K562 (cell line): ENCODE results near the gene TMC1. TPM values are rescaled to one million over a fixed set of nuclear protein-coding genes. Genes with fewer than 3 reads are reported as not detected.

ENCODE experiments used
- ATAC-seq: fragments of 200-7000 bp; cut with Tn5 transposase; 3 replicates; pipeline ENCODE4 v1.9.1; 2020; ENCODE audit warnings: moderate library complexity
- BruUV-seq: library from RNA; stranded (reverse); fragments of 400-500 nt; replicated peaks from 2 replicates; lab custom pipeline; 2021; lab: Mats Ljungman, UMichigan
- CTCF ChIA-PET: fragments of 300-600 bp; formaldehyde crosslinking; extraction: SDS; loops from one replicate; lab custom pipeline; 2021; ENCODE audit warnings: low intra/inter-chr PET ratio; lab: Yijun Ruan, JAX
- POLR2A ChIA-PET: fragments of 300-600, 350-650 bp; sonication (Branson Sonifier 250); formaldehyde crosslinking; extraction: SDS; loops from one replicate; lab custom pipeline; 2021; ENCODE audit warnings: antibody characterized with exemption, inconsistent platforms; lab: Yijun Ruan, JAX
- DNase-seq, 4 experiments: peaks; one replicate each; pipeline versions ENCODE4 v3.0.0 to v3.0.0-alpha.2; 2011 to 2018; ENCODE audit warnings: low spot score in 3 of 4, mixed read lengths in 3 of 4; ENCODE audit errors: extremely low read depth in 1 of 4
- FAIRE-seq: peaks from 2 replicates; lab custom pipeline; 2011; peaks lifted over from hg19 to GRCh38; lab: Jason Lieb, UNC
- H2AFZ ChIP-seq: 2 replicates; pipeline ENCODE4 v1.6.0; 2011; ENCODE audit warnings: low read depth, low read length, control low read depth, inconsistent platforms
- H3K27ac ChIP-seq: fragments of 200-600 bp; 3 replicates; pipeline ENCODE4 v1.8.0; 2011; ENCODE audit warnings: low read depth, mild to moderate bottlenecking, control low read depth, inconsistent platforms, low read length, moderate library complexity, mixed read lengths; ENCODE audit errors: extremely low read depth
- H3K27me3 ChIP-seq, 2 experiments: fragments of 300-600 bp in 1 of 2; 2 replicates in 1 of 2; 3 replicates in 1 of 2; pipeline versions ENCODE4 v1.6.0 to v1.8.0; 2011; ENCODE audit warnings: inconsistent platforms in 2 of 2, low read length in 2 of 2, mild to moderate bottlenecking in 1 of 2, mixed read lengths in 1 of 2, moderate library complexity in 1 of 2; ENCODE audit not compliant: control insufficient read depth in 2 of 2, insufficient read depth in 2 of 2
- H3K36me3 ChIP-seq: fragments of 300-600 bp; 3 replicates; pipeline ENCODE4 v1.8.0; 2011; ENCODE audit warnings: mild to moderate bottlenecking, low read length, inconsistent platforms; ENCODE audit not compliant: control insufficient read depth, insufficient read depth
- H3K4me1 ChIP-seq, 2 experiments: fragments of 200-600 bp in 1 of 2; replicated peaks in 1 of 2; 2 replicates in 1 of 2; 3 replicates in 1 of 2; pipeline versions ENCODE4 v1.5.1 to v1.8.0; 2011; ENCODE audit warnings: inconsistent platforms in 2 of 2, low read length in 2 of 2, mild to moderate bottlenecking in 1 of 2, mixed read lengths in 1 of 2, moderate library complexity in 1 of 2; ENCODE audit not compliant: control insufficient read depth in 2 of 2, insufficient read depth in 2 of 2
- H3K4me2 ChIP-seq: 2 replicates; pipeline ENCODE4 v1.6.1; 2011; ENCODE audit warnings: low read length, control low read depth, inconsistent platforms, mixed read lengths; ENCODE audit not compliant: insufficient read depth
- H3K4me3 ChIP-seq: fragments of 200-600 bp; sonication (generic), shearing (Covaris generic); 2 replicates; pipeline ENCODE4 v1.5.1; 2016; ENCODE audit warnings: control low read depth, inconsistent platforms
- H3K79me2 ChIP-seq: fragments of 200-600 bp; 3 replicates; pipeline ENCODE4 v1.8.0; 2011; ENCODE audit warnings: low read length, inconsistent platforms; ENCODE audit not compliant: control insufficient read depth, insufficient read depth
- H3K9ac ChIP-seq, 2 experiments: 2 replicates each; pipeline versions ENCODE4 v1.6.0 to v1.6.1; 2011; ENCODE audit warnings: low read depth in 2 of 2, low read length in 2 of 2, control low read depth in 1 of 2, inconsistent platforms in 1 of 2, mild to moderate bottlenecking in 1 of 2, mixed read lengths in 1 of 2; ENCODE audit not compliant: insufficient read depth in 1 of 2
- H3K9me1 ChIP-seq: one replicate; pipeline ENCODE4 v1.6.0; 2011; ENCODE audit warnings: inconsistent platforms, mild to moderate bottlenecking, low read length, moderate library complexity; ENCODE audit not compliant: control insufficient read depth, insufficient read depth
- H3K9me3 ChIP-seq: replicated peaks from 2 replicates; pipeline ENCODE4 v1.5.1; 2011; ENCODE audit warnings: low read depth, low read length, inconsistent platforms; ENCODE audit not compliant: control insufficient read depth, insufficient read depth
- H4K20me1 ChIP-seq: replicated peaks from 2 replicates; pipeline ENCODE4 v1.6.1; 2011; ENCODE audit warnings: low read length, inconsistent platforms, mixed read lengths; ENCODE audit not compliant: control insufficient read depth, insufficient read depth
- MEF2A ChIP-seq: IDR thresholded peaks from 2 replicates; pipeline ENCODE4 v1.6.1; 2011; ENCODE audit warnings: low read depth, mild to moderate bottlenecking, low read length, moderate library complexity; ENCODE audit not compliant: control insufficient read depth
- RBFOX2 ChIP-seq: fragments of 200-400 bp; formaldehyde crosslinking; IDR thresholded peaks from 2 replicates; pipeline ENCODE4 v1.6.1; 2017; ENCODE audit warnings: low read depth, mild to moderate bottlenecking, low read length, moderate library complexity
- TBL1XR1 ChIP-seq, 2 experiments: IDR thresholded peaks; 2 replicates each; pipeline ENCODE4 v1.6.1; 2012; ENCODE audit warnings: improper control_type of control experiment in 2 of 2, low read length in 2 of 2, mild to moderate bottlenecking in 1 of 2
- TRIM25 ChIP-seq: fragments of 450-650 bp; IDR thresholded peaks from 2 replicates; pipeline ENCODE4 v1.7.0; 2016; ENCODE audit warnings: borderline replicate concordance
- ZBTB7A ChIP-seq: IDR thresholded peaks from 2 replicates; pipeline ENCODE4 v1.6.1; 2011; ENCODE audit warnings: low read depth, mild to moderate bottlenecking, low read length, moderate library complexity, borderline replicate concordance; ENCODE audit not compliant: control insufficient read depth
- ZBTB8A ChIP-seq: fragments of 450-650 bp; IDR thresholded peaks from 2 replicates; pipeline ENCODE4 v1.6.1; 2018; ENCODE audit warnings: mild to moderate bottlenecking, moderate library complexity; ENCODE audit not compliant: partially characterized antibody
- ZEB2 ChIP-seq: fragments of 450-650 bp; IDR thresholded peaks from 2 replicates; pipeline ENCODE4 v1.6.1; 2016
- ZNF77 ChIP-seq: fragments of 250-450 bp; sonication (Bioruptor Pico); IDR thresholded peaks from 2 replicates; pipeline ENCODE4 v1.5.0; 2020
- in situ Hi-C: fragments of 300-500 bp; cut with MboI; formaldehyde crosslinking; loops from 4 replicates; pipeline ENCODE4 v1.15.0; 2018; ENCODE audit warnings: inconsistent platforms, mixed read lengths
- intact Hi-C: fragments of 100-400 bp; cut with micrococcal nuclease; formaldehyde crosslinking; loops from 2 replicates; pipeline ENCODE4 v1.14.2; 2022
- polyA plus RNA-seq, 8 experiments: library from polyadenylated mRNA; depleted of rRNA in 4 of 8; stranded (reverse) in 5 of 8; unstranded in 3 of 8; fragments of >200 nt; fragmentation: Nextera tagmentation in 2 of 8; fragmentation: Illumina TruSeq in 1 of 8; extraction: Ambion mirVana in 2 of 8; extraction: Trizol in 1 of 8; gene quantifications; 2 replicates each; pipeline versions ENCODE4 v1.2.1 to v1.2.3, GENCODE V29; 2011 to 2014; ENCODE audit warnings: inconsistent platforms in 1 of 8, missing spikeins in 1 of 8
- total RNA-seq, 7 experiments: library from RNA; depleted of rRNA in 6 of 7; stranded (reverse); fragments of >200 nt in 6 of 7; fragmentation: Illumina TruSeq in 2 of 7; extraction: Trizol in 2 of 7; gene quantifications; 2 replicates each; pipeline versions ENCODE4 v1.2.1 to v1.2.3, GENCODE V29; 2011 to 2021; ENCODE audit warnings: low replicate concordance in 1 of 7
- TF ChIP-seq, protein P1 (sequence below): fragments of 450-650 bp; IDR thresholded peaks from 2 replicates; pipeline ENCODE4 v1.6.1; 2016; ENCODE audit warnings: low read depth
- TF ChIP-seq, protein P2 (sequence below): fragments of 250-450 bp; sonication (Bioruptor Pico); IDR thresholded peaks from 2 replicates; pipeline ENCODE4 v1.5.1; 2021; ENCODE audit warnings: mild to moderate bottlenecking

Gene TMC1
- total and polyA plus RNA-seq, 9 of the 15 experiments (the other 6 are each of a cell fraction or from before 2014, with no cell fraction given), result 0.10 to 0.15 TPM; not detected in 7

- TF ChIP-seq, protein P1, sequence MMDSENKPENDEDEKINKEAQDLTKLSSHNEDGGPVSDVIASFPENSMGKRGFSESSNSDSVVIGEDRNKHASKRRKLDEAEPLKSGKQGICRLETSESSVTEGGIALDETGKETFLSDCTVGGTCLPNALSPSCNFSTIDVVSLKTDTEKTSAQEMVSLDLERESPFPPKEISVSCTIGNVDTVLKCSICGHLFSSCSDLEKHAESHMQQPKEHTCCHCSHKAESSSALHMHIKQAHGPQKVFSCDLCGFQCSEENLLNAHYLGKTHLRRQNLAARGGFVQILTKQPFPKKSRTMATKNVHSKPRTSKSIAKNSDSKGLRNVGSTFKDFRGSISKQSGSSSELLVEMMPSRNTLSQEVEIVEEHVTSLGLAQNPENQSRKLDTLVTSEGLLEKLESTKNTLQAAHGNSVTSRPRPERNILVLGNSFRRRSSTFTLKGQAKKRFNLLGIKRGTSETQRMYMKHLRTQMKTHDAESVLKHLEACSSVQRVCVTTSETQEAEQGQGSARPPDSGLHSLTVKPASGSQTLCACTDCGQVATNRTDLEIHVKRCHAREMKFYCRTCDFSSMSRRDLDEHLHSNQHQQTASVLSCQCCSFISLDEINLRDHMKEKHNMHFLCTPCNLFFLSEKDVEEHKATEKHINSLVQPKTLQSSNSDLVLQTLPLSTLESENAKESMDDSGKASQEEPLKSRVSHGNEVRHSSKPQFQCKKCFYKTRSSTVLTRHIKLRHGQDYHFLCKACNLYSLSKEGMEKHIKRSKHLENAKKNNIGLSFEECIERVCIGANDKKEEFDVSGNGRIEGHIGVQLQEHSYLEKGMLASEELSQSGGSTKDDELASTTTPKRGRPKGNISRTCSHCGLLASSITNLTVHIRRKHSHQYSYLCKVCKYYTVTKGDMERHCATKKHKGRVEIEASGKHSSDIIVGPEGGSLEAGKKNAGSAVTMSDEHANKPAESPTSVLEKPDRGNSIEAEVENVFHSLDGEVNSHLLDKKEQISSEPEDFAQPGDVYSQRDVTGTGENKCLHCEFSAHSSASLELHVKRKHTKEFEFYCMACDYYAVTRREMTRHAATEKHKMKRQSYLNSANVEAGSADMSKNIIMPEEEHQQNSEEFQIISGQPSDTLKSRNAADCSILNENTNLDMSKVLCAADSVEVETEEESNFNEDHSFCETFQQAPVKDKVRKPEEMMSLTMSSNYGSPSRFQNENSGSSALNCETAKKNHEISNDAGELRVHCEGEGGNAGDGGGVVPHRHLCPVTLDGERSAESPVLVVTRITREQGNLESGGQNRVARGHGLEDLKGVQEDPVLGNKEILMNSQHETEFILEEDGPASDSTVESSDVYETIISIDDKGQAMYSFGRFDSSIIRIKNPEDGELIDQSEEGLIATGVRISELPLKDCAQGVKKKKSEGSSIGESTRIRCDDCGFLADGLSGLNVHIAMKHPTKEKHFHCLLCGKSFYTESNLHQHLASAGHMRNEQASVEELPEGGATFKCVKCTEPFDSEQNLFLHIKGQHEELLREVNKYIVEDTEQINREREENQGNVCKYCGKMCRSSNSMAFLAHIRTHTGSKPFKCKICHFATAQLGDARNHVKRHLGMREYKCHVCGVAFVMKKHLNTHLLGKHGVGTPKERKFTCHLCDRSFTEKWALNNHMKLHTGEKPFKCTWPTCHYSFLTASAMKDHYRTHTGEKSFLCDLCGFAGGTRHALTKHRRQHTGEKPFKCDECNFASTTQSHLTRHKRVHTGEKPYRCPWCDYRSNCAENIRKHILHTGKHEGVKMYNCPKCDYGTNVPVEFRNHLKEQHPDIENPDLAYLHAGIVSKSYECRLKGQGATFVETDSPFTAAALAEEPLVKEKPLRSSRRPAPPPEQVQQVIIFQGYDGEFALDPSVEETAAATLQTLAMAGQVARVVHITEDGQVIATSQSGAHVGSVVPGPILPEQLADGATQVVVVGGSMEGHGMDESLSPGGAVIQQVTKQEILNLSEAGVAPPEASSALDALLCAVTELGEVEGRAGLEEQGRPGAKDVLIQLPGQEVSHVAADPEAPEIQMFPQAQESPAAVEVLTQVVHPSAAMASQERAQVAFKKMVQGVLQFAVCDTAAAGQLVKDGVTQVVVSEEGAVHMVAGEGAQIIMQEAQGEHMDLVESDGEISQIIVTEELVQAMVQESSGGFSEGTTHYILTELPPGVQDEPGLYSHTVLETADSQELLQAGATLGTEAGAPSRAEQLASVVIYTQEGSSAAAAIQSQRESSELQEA, result no peak
- no peak for TF ChIP-seq ZEB2
These were observed 352.9 kb downstream of the TMC1 start (continued) for GRCh38 chr9:72874344-72874743.

DNA sequence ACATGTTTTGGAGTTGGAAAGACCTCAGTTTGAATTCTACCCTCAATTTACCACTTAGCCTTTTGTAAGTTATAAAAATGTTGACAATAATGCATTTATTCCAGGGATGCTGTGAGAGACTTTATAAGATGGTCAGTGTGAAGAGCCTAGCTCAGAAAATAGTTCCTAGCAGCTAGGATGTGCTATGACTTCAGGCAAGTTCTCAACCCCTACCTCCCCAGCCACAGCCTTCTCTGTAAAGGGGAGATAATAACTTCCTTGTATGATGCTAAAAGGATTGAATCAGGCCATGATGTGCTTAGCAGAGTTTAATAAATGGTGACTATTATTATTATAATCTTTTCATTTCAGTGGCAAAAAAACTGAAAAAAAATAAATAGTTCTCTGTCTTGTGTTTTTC lies 353.8 kb downstream of the TMC1 start:
- Histone ChIP-seq H3K79me2 (no peaks in the 10 kb centered on the region), H3K9ac (no peak overlapping the region), H3K9me1 (no peaks in the 10 kb centered on the region), H3K36me3 (no peaks in the 10 kb centered on the region), H3K4me2 (no peak overlapping the region), H3K4me1 (no peaks in the 10 kb centered on the region; a peak in 1 of 5 replicates), H3K9me3 (no peaks in the 10 kb centered on the region), H3K27ac (no peak overlapping the region), H2AFZ (no peak overlapping the region; the same call in 1 of the 2 replicates), H4K20me1 (no peaks in the 10 kb centered on the region), H3K27me3 (no peaks in the 10 kb centered on the region), H3K4me3 (no peak overlapping the region)
- FAIRE-seq (no peak), ATAC-seq (no peak), DNase-seq (no peak)
- in situ Hi-C loops, result no loop called here
- no TSS peak for BruUV-seq
- ChIA-PET CTCF (no interaction called here), POLR2A (no interaction called here)
- intact Hi-C loops, result no loop called here
- TF ChIP-seq MEF2A, result no peak
- TF ChIP-seq, protein P2, sequence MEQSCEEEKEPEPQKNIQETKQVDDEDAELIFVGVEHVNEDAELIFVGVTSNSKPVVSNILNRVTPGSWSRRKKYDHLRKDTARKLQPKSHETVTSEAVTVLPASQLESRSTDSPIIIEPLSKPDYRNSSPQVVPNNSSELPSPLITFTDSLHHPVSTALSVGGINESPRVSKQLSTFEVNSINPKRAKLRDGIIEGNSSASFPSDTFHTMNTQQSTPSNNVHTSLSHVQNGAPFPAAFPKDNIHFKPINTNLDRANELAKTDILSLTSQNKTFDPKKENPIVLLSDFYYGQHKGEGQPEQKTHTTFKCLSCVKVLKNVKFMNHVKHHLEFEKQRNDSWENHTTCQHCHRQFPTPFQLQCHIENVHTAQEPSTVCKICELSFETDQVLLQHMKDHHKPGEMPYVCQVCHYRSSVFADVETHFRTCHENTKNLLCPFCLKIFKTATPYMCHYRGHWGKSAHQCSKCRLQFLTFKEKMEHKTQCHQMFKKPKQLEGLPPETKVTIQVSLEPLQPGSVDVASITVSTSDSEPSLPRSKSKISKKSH (CRISPR knock-in tag), result no peak
- no peak for TF ChIP-seq TRIM25
- TF ChIP-seq ZBTB7A, result no peak
- TF ChIP-seq TBL1XR1 (IDR thresholded peaks at IDR 0.05; ENCODE audit: low read length in 2 of 2), result no peak
- no peak for TF ChIP-seq RBFOX2
- no peak for TF ChIP-seq ZNF77 (CRISPR knock-in tag)
- no peak for TF ChIP-seq ZBTB8A
